ENCODE data around the gene MYH9. TPM values are rescaled to one million over a fixed set of nuclear protein-coding genes. Genes with fewer than 3 reads are reported as not detected.

The MYH9 gene
- total RNA-seq, 1 donor from 2014 or later = 204 TPM

- DNase-seq (ENCODE audit: low spot score) = peak; percentile 89
Measured at GRCh38 chr22:36351921-36352802, 35.6 kb downstream of the MYH9 start.

GRCh38 chr22:36350751-36351594 is 36.8 kb downstream of the MYH9 start:
- DNase-seq (ENCODE audit: low spot score) (peak; percentile 72), ATAC-seq (peak; percentile 24)

More at GRCh38 chr22:36351921-36352802, 35.6 kb downstream of the MYH9 start:
- ATAC-seq = peak; percentile 70

GRCh38 chr22:36349726-36350125 is 38.0 kb downstream of the MYH9 start:
- ATAC-seq = no peak
- DNase-seq (ENCODE audit: low spot score) = no peak

GRCh38 chr22:36348760-36349159 is 39.0 kb downstream of the MYH9 start:
- no peak for ATAC-seq
- DNase-seq (ENCODE audit: low spot score) = no peak

- ATAC-seq = peak; percentile 39
Measured at GRCh38 chr22:36347094-36347493, 40.7 kb downstream of the MYH9 start.

GRCh38 chr22:36344106-36344827 is 43.5 kb downstream of the MYH9 start:
- ATAC-seq (no peak), DNase-seq (ENCODE audit: low spot score) (no peak)

More at GRCh38 chr22:36347094-36347493, 40.7 kb downstream of the MYH9 start:
- peak; percentile 79 for DNase-seq (ENCODE audit: low spot score)

GRCh38 chr22:36343720-36344105 is 44.1 kb downstream of the MYH9 start:
- DNase-seq (ENCODE audit: low spot score) (no peak), ATAC-seq (peak; percentile 26)

- DNase-seq (ENCODE audit: low spot score) (no peak), ATAC-seq (no peak)
Measured at GRCh38 chr22:36343070-36343719, 44.6 kb downstream of the MYH9 start.

GRCh38 chr22:36341640-36342041 is 46.1 kb downstream of the MYH9 start:
- DNase-seq (ENCODE audit: low spot score) (peak; percentile 79), ATAC-seq (peak; percentile 75)

- peak; percentile 82 for DNase-seq (ENCODE audit: low spot score)
- peak; percentile 90 for ATAC-seq
Measured at GRCh38 chr22:36340621-36341020, 47.1 kb downstream of the MYH9 start.

- DNase-seq (ENCODE audit: low spot score) (no peak), ATAC-seq (no peak)
Measured at GRCh38 chr22:36339171-36340065, 48.3 kb downstream of the MYH9 start.

GRCh38 chr22:36337365-36338130 is 50.2 kb downstream of the MYH9 start:
- DNase-seq (ENCODE audit: low spot score) = no peak

GRCh38 chr22:36336246-36337182 is 51.3 kb downstream of the MYH9 start:
- no peak for DNase-seq (ENCODE audit: low spot score)
- peak; percentile 34 for ATAC-seq

More at GRCh38 chr22:36337365-36338130, 50.2 kb downstream of the MYH9 start:
- ATAC-seq = no peak

GRCh38 chr22:36335621-36336020 is 52.1 kb downstream of the MYH9 start:
- ATAC-seq = no peak
- no peak for DNase-seq (ENCODE audit: low spot score)

- DNase-seq (ENCODE audit: low spot score) = no peak
- ATAC-seq = no peak
Measured at GRCh38 chr22:36334821-36335603, 52.8 kb downstream of the MYH9 start.

GRCh38 chr22:36334081-36334820 is 53.5 kb downstream of the MYH9 start:
- DNase-seq (ENCODE audit: low spot score) = no peak

More at GRCh38 chr22:36334081-36334820, 53.5 kb downstream of the MYH9 start:
- ATAC-seq = no peak
